NB4 (cell line): ENCODE measurements around the gene DDC.
"Not testable (repeated sequence)": the region's sequence is repeated elsewhere in the genome, so short reads cannot be mapped to it uniquely, and the experiment has no call there.

Experiments
- DNase-seq: peaks from one replicate; pipeline ENCODE4 v3.0.0; 2010; ENCODE audit warnings: low read depth
- H3K4me3 ChIP-seq: one replicate; pipeline ENCODE4 v1.5.1; 2011; ENCODE audit warnings: mild to moderate bottlenecking, low read depth, low read length, moderate library complexity
- CTCF ChIP-seq: IDR thresholded peaks from one replicate; pipeline ENCODE4 v1.5.1; 2012; ENCODE audit warnings: low read depth, low read length
- MAX ChIP-seq: IDR thresholded peaks from 2 replicates; pipeline ENCODE4 v1.6.1; 2011; ENCODE audit warnings: low read depth, low read length
- MYC ChIP-seq: IDR thresholded peaks from 2 replicates; pipeline ENCODE4 v1.6.1; 2011; ENCODE audit warnings: low read depth, low read length
- POLR2A ChIP-seq: IDR thresholded peaks from 2 replicates; pipeline ENCODE4 v1.6.1; 2011; ENCODE audit warnings: mild to moderate bottlenecking; ENCODE audit not compliant: insufficient read length; ENCODE audit errors: extremely low read depth

The DDC gene

GRCh38 chr7:50587737-50588136, 22.5 kb upstream of the DDC start:
- no peak for DNase-seq
- no peak overlapping the region for H3K4me3 ChIP-seq
- TF ChIP-seq MAX (no peak), POLR2A (no peak), MYC (no peak), CTCF (no peak)

GRCh38 chr7:50584793-50585408, 19.7 kb upstream of the DDC start:
- TF ChIP-seq CTCF: no peak
- no peak for TF ChIP-seq POLR2A
- no peak for TF ChIP-seq MAX
- TF ChIP-seq MYC: no peak
- DNase-seq: no peak
- no peak overlapping the region for H3K4me3 ChIP-seq

GRCh38 chr7:50584386-50584785, 19.2 kb upstream of the DDC start:
- no peak for DNase-seq

GRCh38 chr7:50583295-50583694, 18.1 kb upstream of the DDC start:
- DNase-seq, H3K4me3 ChIP-seq: not testable (repeated sequence)

More at GRCh38 chr7:50584386-50584785, 19.2 kb upstream of the DDC start:
- no peak overlapping the region for H3K4me3 ChIP-seq
- TF ChIP-seq MYC (no peak), MAX (no peak), CTCF (no peak), POLR2A (no peak)

- not testable (repeated sequence) for DNase-seq, H3K4me3 ChIP-seq
These were observed 17.1 kb upstream of the DDC start for GRCh38 chr7:50582271-50582670.

GRCh38 chr7:50580666-50581065, 15.5 kb upstream of the DDC start:
- not testable (repeated sequence) for DNase-seq, H3K4me3 ChIP-seq

GRCh38 chr7:50580057-50580456, 14.9 kb upstream of the DDC start:
- no peak overlapping the region for H3K4me3 ChIP-seq
- TF ChIP-seq MAX (no peak), CTCF (no peak), MYC (no peak), POLR2A (no peak)
- DNase-seq: no peak

GRCh38 chr7:50578105-50578504, 12.9 kb upstream of the DDC start:
- H3K4me3 ChIP-seq, DNase-seq: not testable (repeated sequence)
